SK-MEL-5 (cell line): ENCODE data around the gene MAP4. TPM values are rescaled to one million over a fixed set of nuclear protein-coding genes. Genes with fewer than 3 reads are reported as not detected.
"Not testable (repeated sequence)": the region's sequence is repeated elsewhere in the genome, so short reads cannot be mapped to it uniquely, and the experiment has no call there.

Source experiments
- DNase-seq: peaks from one replicate; pipeline ENCODE4 v3.0.0-alpha.2; 2016; ENCODE audit warnings: low read depth, low spot score
- in situ Hi-C: cut with HindIII; loops from 2 replicates; pipeline ENCODE4 v1.10.0; 2016; ENCODE audit warnings: low sequenced_read_pairs, high pct_unique_total_duplicates, low pct_unique_long_range_greater_than_20kb
- total RNA-seq: library from RNA; depleted of rRNA; stranded (reverse); fragments of >200 nt; shearing (Covaris generic); gene quantifications from 2 replicates; pipeline ENCODE4 v1.2.3, GENCODE V29; 2014

Gene MAP4
- total RNA-seq, 1 experiment from 2014 or later = 55.3 TPM

DNA sequence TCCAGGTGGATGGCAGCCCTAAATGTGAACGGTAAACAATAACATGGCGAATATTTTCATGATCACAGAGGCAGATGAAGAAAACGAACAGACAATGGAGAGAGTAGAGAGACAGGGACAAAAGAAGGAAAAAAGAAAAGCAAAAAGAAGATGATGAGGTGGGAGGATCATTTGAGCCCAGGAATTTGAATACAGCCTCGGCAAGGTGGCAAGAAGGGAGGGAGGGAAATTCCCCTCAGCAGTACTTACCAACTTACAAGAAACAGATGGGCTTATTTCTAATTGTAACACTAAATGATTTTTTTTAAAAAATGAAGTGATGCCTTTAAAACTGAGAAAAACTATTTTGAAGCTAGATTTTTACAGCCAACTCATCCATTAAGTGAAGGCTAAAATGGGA, 6.0 kb upstream of the MAP4 start:
- DNase-seq = no peak
- in situ Hi-C loops = no loop called here

GRCh38 chr3:48018841-48019240, 2.6 kb upstream of the MAP4 start:
- no peak for DNase-seq
- in situ Hi-C loops = no loop called here

- in situ Hi-C loops = no loop called here
- no peak for DNase-seq
These were observed 610 bp downstream of the MAP4 start for GRCh38 chr3:48015431-48016180.

DNA sequence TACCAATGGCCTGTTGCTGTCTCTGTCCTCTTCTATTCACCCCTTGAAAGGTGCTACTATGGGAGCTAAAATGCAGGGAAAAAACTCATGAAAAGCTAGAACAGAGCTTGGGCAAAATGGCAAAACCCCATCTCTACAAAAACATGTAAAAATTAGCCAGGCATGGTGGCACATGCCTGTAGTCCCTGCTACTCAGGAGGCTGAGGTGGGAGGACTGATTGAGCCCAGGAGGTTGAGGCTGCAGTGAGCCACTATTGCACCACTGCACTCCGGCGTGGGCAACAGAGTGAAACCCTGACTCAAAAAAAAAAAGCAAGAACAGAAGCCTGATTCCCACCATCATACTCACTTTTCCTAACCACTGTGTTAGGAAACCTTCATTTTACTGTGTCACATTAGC, 1.9 kb downstream of the MAP4 start:
- in situ Hi-C loops = no loop called here

GRCh38 chr3:48013288-48013980, 2.8 kb downstream of the MAP4 start:
- in situ Hi-C loops = no loop called here
- peak; percentile 40 for DNase-seq

More for the DNA sequence above, 1.9 kb downstream of the MAP4 start:
- no peak for DNase-seq

GRCh38 chr3:48012659-48013058, 3.6 kb downstream of the MAP4 start:
- in situ Hi-C loops = no loop called here
- DNase-seq = peak; percentile 47

DNA sequence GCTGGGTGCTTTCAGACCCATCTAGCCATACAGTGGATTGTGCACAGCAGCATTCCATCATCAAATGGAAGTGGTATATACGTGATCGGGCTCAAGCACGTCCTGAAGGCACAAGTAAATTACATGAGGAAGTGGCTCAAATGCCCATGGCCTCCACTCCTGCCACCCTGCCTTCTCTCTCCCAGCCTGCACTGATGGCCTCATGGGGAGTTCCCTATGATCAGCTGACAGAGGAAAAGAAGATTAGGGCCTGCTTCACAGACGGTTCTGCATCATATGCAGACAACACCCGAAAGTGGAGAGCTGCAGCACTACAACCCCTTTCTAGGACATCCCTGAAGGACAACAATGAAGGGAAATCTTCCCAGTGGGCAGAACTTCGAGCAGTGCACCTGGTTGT, 8.2 kb downstream of the MAP4 start:
- DNase-seq, in situ Hi-C loops: not testable (repeated sequence)

DNA sequence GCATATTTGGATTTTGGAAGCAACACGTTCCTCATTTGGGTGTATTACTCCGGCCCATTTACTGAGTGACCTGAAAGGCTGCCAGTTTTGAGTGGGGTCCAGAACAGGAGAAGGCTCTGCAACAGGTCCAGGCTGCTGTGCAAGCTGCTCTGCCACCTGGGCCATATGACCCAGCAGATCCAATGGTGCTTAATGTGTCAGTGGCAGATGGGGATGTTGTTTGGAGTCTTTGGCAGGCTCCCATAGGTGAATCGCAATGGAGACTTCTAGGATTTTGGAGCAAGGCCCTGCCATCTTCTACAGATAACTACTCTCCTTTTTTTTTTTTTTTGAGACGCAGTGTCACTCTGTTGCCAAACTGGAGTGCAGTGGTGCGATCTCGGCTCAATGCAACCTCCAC, 8.9 kb downstream of the MAP4 start:
- DNase-seq, in situ Hi-C loops: not testable (repeated sequence)

DNA sequence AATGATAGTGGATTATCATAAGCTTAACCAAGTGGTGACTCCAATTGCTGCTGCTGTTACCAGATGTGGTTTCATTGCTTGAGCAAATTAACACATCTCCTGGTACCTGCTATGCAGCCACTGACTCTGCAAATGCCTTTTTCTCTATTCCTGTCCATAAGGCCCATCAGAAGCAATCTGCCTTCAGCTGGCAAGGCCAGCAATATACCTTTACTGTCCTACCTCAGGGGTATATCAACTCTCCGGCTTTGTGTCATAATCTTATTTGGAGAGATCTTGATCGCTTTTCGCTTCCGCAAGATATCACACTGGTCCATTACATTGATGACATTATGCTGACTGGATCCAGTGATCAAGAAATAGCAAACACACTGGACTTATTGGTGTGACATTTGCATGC, 9.4 kb downstream of the MAP4 start:
- in situ Hi-C loops, DNase-seq: not testable (repeated sequence)

- in situ Hi-C loops = no loop called here
- no peak for DNase-seq
These were observed 11.5 kb downstream of the MAP4 start for GRCh38 chr3:48004694-48005093.

- DNase-seq = no peak
- in situ Hi-C loops = no loop called here
These were observed 13.4 kb downstream of the MAP4 start for GRCh38 chr3:48002787-48003186.

DNA sequence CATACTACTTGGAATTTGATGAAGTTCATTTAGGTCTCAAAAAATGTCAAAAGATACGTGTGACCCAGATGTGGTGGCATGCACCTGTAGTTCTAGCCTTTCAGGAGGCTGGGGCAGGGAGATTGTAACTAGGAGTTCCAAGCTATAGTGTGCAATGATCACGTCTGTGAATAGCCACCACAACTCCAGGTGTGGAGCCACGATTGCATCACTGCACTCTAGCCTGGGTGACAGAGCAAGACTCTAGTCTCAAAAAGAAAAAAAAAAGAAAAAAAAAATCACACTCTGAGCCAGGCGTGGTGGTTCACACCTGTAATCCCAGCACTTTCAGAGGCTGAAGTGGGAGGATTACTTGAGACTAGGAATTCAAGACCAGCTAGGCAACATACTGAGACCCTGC, 14.2 kb downstream of the MAP4 start:
- DNase-seq = no peak
- in situ Hi-C loops = no loop called here

GRCh38 chr3:48000212-48000611, 16.0 kb downstream of the MAP4 start:
- in situ Hi-C loops = no loop called here
- DNase-seq = no peak

DNA sequence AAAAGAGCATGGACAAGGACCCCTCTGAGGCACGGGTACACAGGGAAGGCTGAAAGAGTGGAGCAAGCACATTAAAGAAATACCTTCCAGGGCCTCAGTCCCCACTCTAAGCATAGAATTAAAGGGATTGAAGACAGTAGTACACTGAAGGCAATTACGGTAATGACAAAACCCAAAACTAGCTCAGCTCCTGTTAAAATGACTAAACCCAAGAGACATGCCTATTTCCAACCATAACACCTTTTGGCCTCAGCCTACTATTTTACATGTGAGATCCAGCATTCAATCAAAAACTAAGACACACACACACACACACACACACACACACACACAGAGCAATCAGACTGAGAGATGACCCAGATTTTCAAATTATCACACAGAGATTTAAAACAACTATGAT, 19.8 kb downstream of the MAP4 start:
- in situ Hi-C loops = no loop called here
- DNase-seq = no peak

GRCh38 chr3:47994180-47994579, 22.0 kb downstream of the MAP4 start:
- no peak for DNase-seq
- in situ Hi-C loops = no loop called here

DNA sequence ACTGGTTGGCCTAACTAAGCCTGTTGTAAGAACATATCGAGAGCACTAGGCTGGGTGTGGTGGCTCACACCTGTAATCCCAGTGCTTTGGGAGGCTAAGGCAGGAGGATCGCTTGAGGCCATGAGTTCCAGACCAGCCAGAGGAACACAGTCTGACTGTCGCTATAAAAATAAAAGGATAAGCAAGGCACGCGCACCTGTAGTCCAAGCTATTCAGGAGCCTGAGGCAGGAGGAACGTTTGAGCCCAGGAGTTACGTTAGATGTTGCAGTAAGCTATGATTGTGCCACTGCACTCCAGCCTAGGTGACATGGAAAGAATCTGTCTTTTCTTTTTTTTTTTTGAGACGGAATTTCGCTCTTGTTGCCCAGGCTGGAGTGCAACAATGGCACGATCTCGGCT, 24.9 kb downstream of the MAP4 start:
- in situ Hi-C loops = no loop called here
- DNase-seq = no peak

DNA sequence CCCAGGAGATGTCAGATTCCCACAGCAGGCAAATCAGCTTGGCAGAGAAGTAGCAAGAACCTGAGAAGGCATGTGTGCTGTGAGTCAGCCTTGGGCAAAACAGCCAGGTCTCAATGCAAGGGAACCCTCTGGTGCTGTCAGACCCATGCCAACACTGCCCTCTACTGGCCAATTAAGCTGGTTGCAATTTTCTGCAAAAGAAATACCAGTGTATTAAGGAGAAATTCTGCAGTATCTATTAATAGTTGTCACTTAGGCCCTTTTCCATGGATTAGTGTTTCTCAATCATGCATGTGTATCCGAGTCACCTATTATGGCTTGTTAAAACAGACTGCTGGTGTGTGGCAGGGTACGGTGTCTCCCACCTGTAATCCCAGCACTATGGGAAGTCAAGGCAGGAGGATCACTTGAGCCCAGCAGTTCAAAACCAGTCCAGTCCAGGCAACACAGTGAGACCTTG, 26.2 kb downstream of the MAP4 start:
- DNase-seq = peak; percentile 91
- in situ Hi-C loops = no loop called here

GRCh38 chr3:47985381-47985780, 30.8 kb downstream of the MAP4 start:
- DNase-seq = no peak
- in situ Hi-C loops = no loop called here

- in situ Hi-C loops = no loop called here
- no peak for DNase-seq
These were observed 32.0 kb downstream of the MAP4 start for GRCh38 chr3:47984075-47984728.
